Measurements from ENCODE around the gene SPOCK1. TPM values are rescaled to one million over a fixed set of nuclear protein-coding genes. Genes with fewer than 3 reads are reported as not detected.

SPOCK1 gene
- total RNA-seq, 1 donor from 2014 or later, result not detected

DNA sequence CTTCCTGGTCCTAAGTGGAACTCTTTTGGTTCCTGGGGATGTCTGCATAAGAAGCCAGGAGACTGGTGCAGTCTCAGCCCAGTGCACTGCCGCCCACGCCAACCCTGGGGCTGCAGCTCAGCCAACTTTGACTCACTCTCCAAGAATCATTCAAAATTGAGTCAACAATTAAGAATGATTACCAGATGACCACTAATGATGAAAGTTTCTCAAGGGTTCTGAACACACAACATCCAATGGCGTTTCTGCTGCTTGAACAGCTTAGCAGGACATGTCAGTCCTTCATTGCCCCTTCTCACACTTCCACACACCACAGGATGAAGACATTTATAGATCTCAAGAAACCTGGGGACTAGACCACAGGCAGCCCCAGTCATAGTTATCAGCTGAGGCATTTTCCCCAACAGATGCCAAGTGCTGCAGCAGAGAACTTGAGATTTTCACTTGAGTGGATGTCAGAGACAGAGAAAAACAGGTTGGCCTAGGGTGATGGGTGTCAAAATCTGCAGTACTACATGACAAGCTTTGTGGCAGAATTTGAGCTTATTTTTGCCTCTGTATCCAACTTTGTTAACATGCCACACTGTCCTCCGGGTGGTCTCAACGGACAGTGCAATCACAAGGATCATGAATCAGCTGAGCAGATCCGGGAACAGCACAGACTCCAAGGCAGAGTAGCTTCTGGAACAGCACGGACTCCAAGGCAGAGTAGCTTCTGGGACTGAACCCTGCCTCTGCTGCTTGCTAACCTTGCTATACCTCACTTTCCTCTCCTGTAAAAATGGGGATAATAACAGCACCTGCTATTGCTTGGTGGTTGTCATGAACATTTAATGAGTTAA is 356.1 kb downstream of the SPOCK1 start:
- intact Hi-C loops (cut with micrococcal nuclease), result no loop called here
- no peaks in the 10 kb centered on the region for H3K27me3 Mint-ChIP-seq
- no peak overlapping the region for H3K4me3 Mint-ChIP-seq
- no peaks in the 10 kb centered on the region for H3K36me3 Mint-ChIP-seq (ENCODE audit: low read depth)
- no peak overlapping the region for H3K27ac Mint-ChIP-seq
- no peaks in the 10 kb centered on the region for H3K4me1 Mint-ChIP-seq
- H3K9me3 Mint-ChIP-seq, result no peaks in the 10 kb centered on the region
- DNase-seq, result no peak

DNA sequence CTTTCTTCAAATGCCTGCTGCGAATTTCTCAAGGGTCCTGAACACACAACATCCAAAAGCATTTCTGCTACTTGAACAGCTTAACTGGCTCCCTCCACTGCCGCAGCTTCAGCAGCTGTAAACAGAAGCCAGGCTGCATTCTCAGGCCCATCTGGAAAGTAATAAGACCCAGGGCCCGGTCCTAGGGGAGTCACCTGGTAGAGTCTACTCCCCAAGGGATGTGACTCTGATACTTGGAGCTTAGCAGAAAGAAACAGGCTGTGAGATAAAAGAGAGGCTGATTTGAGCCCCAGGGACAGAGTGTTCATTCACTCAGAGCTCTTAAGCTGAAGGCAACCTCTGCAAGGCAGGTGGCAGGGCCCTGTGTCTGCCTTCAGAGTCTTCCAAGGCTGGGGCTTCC is 356.8 kb downstream of the SPOCK1 start:
- Mint-ChIP-seq H3K4me1 (no peaks in the 10 kb centered on the region), H3K9me3 (no peaks in the 10 kb centered on the region), H3K27me3 (no peaks in the 10 kb centered on the region), H3K36me3 (ENCODE audit: low read depth) (no peaks in the 10 kb centered on the region), H3K27ac (no peak overlapping the region), H3K4me3 (no peak overlapping the region)
- no peak for DNase-seq
- intact Hi-C loops (cut with micrococcal nuclease), result no loop called here

DNA sequence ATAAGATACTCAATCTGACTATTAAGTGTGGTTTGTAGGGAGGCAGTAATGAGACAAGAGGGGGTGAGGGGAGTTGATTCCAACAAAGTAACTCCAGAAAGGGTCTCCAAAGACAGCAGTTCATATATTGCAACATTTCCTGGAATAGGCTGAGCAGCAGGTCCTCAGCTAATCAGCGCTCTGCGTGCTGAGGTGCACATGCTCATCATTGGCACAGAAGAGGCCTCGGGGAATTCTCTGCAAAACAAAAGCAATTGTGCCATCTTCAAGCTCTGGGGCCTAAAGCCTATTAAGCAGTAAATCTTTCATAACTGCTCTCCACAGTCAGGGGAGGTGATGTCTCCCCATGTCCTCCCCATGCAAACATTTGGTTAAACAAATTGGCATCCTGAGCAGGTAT is 357.3 kb downstream of the SPOCK1 start:
- intact Hi-C loops (cut with micrococcal nuclease), result no loop called here
- no peaks in the 10 kb centered on the region for H3K9me3 Mint-ChIP-seq
- H3K27me3 Mint-ChIP-seq, result no peaks in the 10 kb centered on the region
- no peak overlapping the region for H3K4me3 Mint-ChIP-seq
- no peaks in the 10 kb centered on the region for H3K36me3 Mint-ChIP-seq (ENCODE audit: low read depth)
- no peaks in the 10 kb centered on the region for H3K4me1 Mint-ChIP-seq
- no peak overlapping the region for H3K27ac Mint-ChIP-seq
- DNase-seq, result no peak

DNA sequence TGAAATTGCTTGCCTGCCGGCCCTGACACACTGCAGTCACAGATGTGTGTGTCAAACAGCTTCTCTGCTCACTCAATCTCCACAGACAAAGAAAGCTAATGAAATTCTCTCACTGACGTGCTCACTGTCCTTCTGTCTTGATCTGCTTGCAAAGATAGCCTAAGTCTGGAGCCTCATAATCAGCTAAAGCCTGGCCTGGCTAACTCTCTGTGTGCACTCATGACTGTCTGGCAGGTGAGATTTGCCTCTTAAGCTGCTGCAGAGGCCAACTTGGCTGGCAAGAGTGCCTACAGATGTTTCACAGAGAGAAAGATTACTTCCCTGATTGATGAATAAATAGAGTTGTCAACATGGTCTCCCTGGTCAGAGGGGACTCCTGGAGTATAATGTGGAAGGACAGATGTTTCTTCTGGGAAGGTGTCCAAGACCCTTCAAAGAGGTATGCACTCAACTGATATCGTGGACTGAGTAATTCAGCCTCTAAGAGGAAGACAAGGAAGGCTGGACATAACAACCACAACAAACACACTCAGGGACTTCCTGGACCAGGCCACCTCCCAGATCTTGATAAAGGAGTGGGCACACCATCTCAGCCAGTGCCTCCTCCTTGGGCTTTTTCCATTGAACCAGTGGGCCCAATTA is 362.0 kb downstream of the SPOCK1 start:
- Mint-ChIP-seq H3K36me3 (ENCODE audit: low read depth) (no peaks in the 10 kb centered on the region), H3K9me3 (no peaks in the 10 kb centered on the region), H3K4me1 (no peaks in the 10 kb centered on the region), H3K27me3 (peaks cover 1% of the 10 kb centered on the region), H3K27ac (no peak overlapping the region), H3K4me3 (no peak overlapping the region)
- DNase-seq, result no peak
- intact Hi-C loops (cut with micrococcal nuclease), result no loop called here

DNA sequence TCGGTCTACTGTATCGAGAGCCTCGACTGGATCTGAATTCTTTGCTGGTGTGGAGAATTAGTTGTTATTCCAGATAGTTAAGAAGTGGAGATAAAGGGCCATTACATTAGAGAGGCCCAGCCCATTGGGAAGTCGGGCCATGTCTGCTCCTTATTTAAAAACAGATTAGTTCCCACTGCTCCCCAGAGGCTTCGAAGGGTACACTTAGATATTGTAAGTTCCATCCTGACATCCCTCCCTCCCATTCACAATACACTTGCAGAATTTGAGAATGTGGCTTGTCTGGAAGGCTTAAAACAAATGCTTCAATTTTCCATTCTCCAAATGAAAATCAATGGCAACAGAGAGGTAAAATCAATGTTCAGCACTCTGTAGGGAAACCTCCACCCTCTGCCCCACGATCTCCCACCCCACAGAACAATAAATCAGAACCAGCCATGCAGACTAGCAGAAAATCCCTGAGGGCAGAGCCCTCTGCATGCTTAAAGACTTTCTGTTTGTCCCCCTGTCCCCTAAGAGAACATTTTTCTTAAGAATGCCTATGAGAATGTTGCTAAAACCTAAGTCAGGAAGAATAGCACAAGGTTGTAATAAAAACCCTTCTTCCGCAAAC is 364.1 kb downstream of the SPOCK1 start:
- Mint-ChIP-seq H3K4me3 (no peak overlapping the region), H3K27ac (no peak overlapping the region), H3K27me3 (peaks cover 1% of the 10 kb centered on the region), H3K9me3 (no peaks in the 10 kb centered on the region), H3K4me1 (no peaks in the 10 kb centered on the region), H3K36me3 (ENCODE audit: low read depth) (no peaks in the 10 kb centered on the region)
- intact Hi-C loops (cut with micrococcal nuclease), result no loop called here
- no peak for DNase-seq

DNA sequence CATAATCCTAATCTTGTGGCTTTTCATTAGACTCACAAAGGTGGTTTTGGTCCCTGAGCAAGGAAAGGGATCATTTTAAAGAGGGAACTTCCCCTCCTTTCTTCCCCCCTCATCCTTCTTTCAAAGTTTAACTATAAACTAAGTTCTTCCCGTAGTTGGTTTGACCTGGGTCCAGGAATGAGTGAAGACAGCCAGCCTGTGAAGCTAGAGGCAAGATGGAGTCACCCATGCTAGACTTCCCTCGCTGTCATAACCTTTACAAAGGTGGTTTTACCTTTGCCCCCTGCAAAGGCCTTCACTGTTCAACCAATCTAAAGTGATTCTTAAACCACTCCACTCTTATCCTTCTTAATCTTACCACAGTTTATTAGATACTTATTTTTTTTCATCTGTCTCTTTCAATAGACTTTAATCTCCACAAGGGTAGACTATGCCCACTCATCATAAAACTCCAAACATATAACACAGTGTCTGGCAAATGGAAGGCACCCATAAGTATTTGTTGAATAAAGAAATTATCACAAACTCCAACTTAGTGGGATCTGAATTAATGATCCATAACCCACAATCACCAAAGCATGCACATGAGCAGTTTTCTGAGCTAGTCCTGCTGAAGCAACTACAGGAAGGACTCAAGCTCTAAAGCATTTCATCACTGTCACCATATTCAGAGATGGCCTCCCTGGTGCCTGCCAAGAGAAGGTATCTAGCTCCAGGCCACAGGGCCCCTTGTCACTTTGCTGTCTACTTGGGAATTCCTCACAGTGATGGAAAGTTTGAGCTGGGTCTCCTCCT is 369.0 kb downstream of the SPOCK1 start:
- no peaks in the 10 kb centered on the region for H3K27me3 Mint-ChIP-seq
- DNase-seq, result no peak
- H3K27ac Mint-ChIP-seq, result no peak overlapping the region
- no peak overlapping the region for H3K4me3 Mint-ChIP-seq
- no peaks in the 10 kb centered on the region for H3K9me3 Mint-ChIP-seq
- intact Hi-C loops (cut with micrococcal nuclease), result no loop called here
- H3K36me3 Mint-ChIP-seq (ENCODE audit: low read depth), result no peaks in the 10 kb centered on the region
- H3K4me1 Mint-ChIP-seq, result no peaks in the 10 kb centered on the region

DNA sequence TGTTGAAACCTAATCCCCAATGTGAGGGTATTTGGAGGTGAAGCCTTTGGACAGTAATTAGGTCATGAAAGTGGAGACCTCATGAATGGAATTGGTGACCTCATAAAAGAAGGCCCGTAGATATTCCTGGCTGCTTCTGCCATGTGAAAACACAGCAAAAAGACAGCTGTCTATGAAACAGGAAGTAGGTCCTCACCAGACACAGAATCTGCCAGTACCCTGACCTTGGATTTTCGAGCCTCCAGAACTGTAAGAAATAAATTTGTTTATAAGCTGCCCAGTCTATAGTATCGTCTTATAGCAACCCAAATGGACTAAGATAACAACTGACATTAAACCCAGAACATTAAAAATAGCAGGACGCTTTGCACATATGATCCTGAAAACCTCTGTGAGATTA is 371.1 kb downstream of the SPOCK1 start:
- Mint-ChIP-seq H3K27me3 (no peaks in the 10 kb centered on the region), H3K9me3 (no peaks in the 10 kb centered on the region), H3K27ac (no peak overlapping the region), H3K36me3 (ENCODE audit: low read depth) (no peaks in the 10 kb centered on the region), H3K4me1 (no peaks in the 10 kb centered on the region), H3K4me3 (no peak overlapping the region)
- intact Hi-C loops (cut with micrococcal nuclease), result no loop called here
- DNase-seq, result no peak

DNA sequence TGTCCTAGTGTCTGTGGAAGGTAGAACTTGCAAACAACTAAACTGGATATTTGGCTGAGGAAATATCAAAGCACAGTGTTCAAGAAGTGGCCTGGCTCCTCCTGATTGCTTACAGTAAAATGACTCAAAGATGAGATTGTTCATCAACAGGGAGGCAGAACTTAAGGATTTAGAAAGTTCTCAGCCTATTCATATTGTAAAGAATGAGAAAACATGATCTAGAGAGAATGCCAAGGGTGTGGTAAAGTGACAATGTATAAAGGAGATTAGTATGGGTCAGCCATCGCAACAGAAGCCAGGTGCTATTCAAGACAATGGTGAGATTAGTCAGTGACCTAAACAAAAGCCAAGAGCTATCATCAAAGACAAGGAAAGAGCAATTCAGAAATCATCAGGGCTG is 372.3 kb downstream of the SPOCK1 start:
- Mint-ChIP-seq H3K4me3 (no peak overlapping the region), H3K27ac (no peak overlapping the region), H3K4me1 (no peaks in the 10 kb centered on the region), H3K9me3 (no peaks in the 10 kb centered on the region), H3K36me3 (ENCODE audit: low read depth) (no peaks in the 10 kb centered on the region), H3K27me3 (no peaks in the 10 kb centered on the region)
- no peak for DNase-seq
- intact Hi-C loops (cut with micrococcal nuclease), result no loop called here

DNA sequence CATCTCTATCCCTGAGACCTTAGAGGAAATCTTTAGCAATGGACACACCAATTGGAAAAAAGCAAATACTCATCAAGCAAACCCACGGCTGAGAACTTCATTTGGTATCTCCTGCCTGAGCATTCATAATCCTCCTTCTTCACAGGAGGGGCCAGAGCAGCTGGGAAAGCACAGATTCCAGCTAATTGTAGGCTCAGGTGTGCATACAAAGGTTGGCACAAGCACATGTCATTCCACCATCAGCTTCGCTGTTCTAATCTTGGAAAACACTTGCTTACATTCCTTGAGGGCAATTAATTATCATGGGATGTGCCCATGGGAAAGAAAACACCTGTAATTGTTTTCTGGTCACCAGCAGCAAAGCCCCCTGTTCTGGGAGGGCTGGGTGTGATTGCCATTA is 376.6 kb downstream of the SPOCK1 start:
- DNase-seq, result no peak
- Mint-ChIP-seq H3K9me3 (no peaks in the 10 kb centered on the region), H3K36me3 (ENCODE audit: low read depth) (no peaks in the 10 kb centered on the region), H3K27ac (no peak overlapping the region), H3K4me1 (no peaks in the 10 kb centered on the region), H3K27me3 (no peaks in the 10 kb centered on the region), H3K4me3 (no peak overlapping the region)
- intact Hi-C loops (cut with micrococcal nuclease), result no loop called here

DNA sequence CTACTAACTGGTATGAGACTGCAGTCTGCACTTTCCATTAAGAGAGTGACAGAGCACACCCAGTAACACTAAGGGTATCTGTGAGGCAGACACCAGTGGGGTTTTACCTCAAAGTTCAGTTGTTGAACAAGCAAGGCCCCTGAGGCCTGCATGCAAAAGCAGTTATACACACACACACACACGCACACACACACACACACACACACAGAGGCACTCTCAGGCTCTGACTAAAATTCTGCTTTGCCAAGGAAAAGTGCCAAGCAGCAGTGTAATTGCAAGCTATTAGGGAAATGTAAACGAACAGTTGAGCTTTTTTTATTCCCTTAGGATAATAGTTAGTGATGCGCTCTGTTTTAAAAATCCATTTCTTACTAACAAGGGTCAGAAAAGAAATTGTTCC is 377.1 kb downstream of the SPOCK1 start:
- Mint-ChIP-seq H3K9me3 (no peaks in the 10 kb centered on the region), H3K4me1 (no peaks in the 10 kb centered on the region), H3K4me3 (no peak overlapping the region), H3K27me3 (no peaks in the 10 kb centered on the region), H3K27ac (no peak overlapping the region), H3K36me3 (ENCODE audit: low read depth) (no peaks in the 10 kb centered on the region)
- intact Hi-C loops (cut with micrococcal nuclease), result no loop called here
- no peak for DNase-seq

DNA sequence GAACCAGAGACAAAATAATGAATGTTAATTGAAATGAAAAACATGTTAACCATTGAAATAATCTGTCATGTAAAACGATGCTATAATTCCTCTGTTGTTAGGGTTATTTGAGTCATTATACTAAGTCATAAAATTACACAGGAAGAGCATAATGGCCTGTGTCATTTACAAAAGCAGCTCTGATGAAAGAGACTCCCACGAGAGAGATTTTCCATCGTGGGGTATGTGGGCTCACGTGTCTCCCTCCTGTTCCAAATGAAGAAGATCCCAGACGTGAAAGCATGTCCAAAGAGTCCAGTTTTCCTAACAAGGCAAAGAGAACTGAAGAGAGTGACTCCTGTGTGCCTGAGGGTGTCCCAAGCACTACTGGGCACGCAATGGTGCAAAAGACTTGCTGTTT is 379.8 kb downstream of the SPOCK1 start:
- Mint-ChIP-seq H3K4me3 (no peak overlapping the region), H3K4me1 (peaks cover 2% of the 10 kb centered on the region), H3K9me3 (peaks cover 3% of the 10 kb centered on the region), H3K27ac (no peak overlapping the region), H3K27me3 (no peaks in the 10 kb centered on the region), H3K36me3 (ENCODE audit: low read depth) (no peaks in the 10 kb centered on the region)
- intact Hi-C loops (cut with micrococcal nuclease), result no loop called here
- DNase-seq, result no peak

DNA sequence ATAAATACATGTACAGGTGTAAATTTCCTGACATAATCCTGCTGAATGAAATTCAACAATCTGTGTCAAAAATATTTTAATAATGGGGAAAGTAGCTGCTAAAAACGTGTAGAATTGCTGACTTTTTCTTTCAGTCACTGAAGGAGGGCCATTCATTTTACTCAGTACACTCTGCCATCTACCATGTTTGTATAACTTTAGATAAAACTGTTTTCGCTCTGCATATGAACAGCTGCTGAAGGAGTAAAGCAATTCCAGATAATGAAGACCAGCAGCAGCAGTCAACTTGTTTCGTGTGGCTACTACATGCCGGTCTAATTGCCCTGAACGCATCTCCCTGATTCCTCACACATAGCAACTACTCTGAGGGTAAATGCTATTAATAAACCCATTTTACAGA is 380.5 kb downstream of the SPOCK1 start:
- H3K4me1 Mint-ChIP-seq, result peaks cover 2% of the 10 kb centered on the region

DNA sequence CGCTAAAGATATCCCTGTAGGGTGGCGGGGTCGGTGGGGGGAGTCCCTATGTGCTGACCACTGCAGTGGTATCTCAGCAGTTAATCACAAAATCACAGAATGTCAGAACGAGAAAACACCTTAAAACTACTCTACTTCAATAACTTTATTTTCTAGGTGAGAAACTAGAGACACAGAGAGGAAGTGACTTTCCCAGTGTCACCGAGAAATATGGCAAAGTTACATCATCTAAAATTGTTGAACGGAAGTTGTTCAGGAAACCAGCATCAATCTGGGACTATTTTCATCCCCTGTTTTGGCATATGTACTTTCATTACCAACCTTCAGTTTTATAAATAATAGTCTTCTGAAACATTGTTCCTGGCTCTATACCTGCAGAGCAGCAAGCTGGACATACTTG is 384.0 kb downstream of the SPOCK1 start:
- no peak for DNase-seq
- H3K4me1 Mint-ChIP-seq, result peaks cover 2% of the 10 kb centered on the region
- no peak overlapping the region for H3K27ac Mint-ChIP-seq
- H3K4me3 Mint-ChIP-seq, result no peak overlapping the region
- intact Hi-C loops (cut with micrococcal nuclease), result no loop called here
- no peaks in the 10 kb centered on the region for H3K27me3 Mint-ChIP-seq
- H3K9me3 Mint-ChIP-seq, result peaks cover 3% of the 10 kb centered on the region
- no peaks in the 10 kb centered on the region for H3K36me3 Mint-ChIP-seq (ENCODE audit: low read depth)

More for the DNA sequence above, 380.5 kb downstream of the SPOCK1 start:
- Mint-ChIP-seq H3K36me3 (ENCODE audit: low read depth) (no peaks in the 10 kb centered on the region), H3K4me3 (no peak overlapping the region), H3K27ac (no peak overlapping the region), H3K9me3 (peaks cover 3% of the 10 kb centered on the region), H3K27me3 (no peaks in the 10 kb centered on the region)
- no peak for DNase-seq
- intact Hi-C loops (cut with micrococcal nuclease), result no loop called here

DNA sequence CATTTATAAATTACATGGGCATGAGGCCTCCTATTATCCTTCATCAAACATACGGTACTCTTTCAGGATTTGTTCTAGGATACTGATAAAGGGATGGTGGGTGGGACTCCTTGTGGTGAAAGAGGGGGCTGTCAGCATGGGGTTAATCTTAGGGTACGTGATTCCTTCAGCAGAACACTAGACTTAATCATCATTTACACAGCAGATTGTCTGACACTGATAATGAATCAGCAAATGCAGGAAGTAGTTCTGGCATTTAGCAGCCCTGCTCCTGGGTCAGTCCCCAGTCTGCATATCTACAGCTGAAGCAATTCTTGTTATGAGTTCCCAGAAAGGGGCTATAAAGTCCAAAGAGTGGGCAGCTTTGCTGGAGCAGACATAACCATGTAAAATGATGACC is 384.6 kb downstream of the SPOCK1 start:
- H3K9me3 Mint-ChIP-seq, result peaks cover 3% of the 10 kb centered on the region
- no peak overlapping the region for H3K4me3 Mint-ChIP-seq
- H3K27ac Mint-ChIP-seq, result no peak overlapping the region
- H3K36me3 Mint-ChIP-seq (ENCODE audit: low read depth), result no peaks in the 10 kb centered on the region
- intact Hi-C loops (cut with micrococcal nuclease), result no loop called here
- peaks cover 2% of the 10 kb centered on the region for H3K4me1 Mint-ChIP-seq
- no peak for DNase-seq
- H3K27me3 Mint-ChIP-seq, result no peaks in the 10 kb centered on the region

Data from activated CD4-positive, alpha-beta T cell treated with anti-CD3 and anti-CD28 coated beads, Interleukin-2, amount 10 ng/mL, durations not matched to agents 24 days and 14 days (primary cell).